LNCaP clone FGC (cell line): ENCODE measurements around the gene MMP17.

ENCODE experiments used
- DNase-seq: peaks from one replicate; pipeline ENCODE4 v3.0.0-alpha.2; 2011; ENCODE audit warnings: low read depth
- H3K4me3 ChIP-seq: 2 replicates; pipeline ENCODE4 v1.5.1; 2011; ENCODE audit warnings: mild to moderate bottlenecking, low read depth, low read length, control low read depth
- TF ChIP-seq, protein P1 (sequence below): IDR thresholded peaks from 2 replicates; pipeline ENCODE4 v1.5.1; 2012; ENCODE audit warnings: mild to moderate bottlenecking; ENCODE audit not compliant: control insufficient read depth, insufficient read depth; ENCODE audit errors: extremely low read depth

Gene MMP17

DNA sequence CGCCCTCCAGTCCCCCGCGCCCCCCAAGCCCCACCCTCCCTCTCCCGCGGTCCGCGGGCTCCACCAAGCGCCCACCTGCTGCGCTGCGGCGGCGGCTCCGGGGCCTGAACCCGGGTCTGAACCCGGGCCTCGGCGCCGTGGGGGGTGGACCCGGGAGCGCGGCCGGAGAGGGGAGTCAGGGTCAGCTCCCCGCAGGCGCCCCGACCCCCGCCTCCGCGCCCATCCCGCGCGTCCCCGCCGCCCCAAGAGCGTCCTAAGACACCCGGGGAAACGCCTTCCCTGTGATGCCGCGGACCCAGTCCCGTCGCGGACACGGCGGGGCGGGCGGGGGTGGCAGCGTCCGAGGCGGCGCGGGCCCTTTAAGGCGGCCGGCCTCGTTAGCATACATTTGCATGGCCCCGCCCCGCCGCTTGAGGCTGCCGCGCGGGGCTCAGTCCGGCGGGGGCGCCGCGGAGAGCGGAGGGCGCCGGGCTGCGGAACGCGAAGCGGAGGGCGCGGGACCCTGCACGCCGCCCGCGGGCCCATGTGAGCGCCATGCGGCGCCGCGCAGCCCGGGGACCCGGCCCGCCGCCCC lies at the start of gene MMP17:
Gene MMP17, plus strand, starts transcription at position 433 of the 574 bp plus-strand sequence. Its CDS starts 102 bp downstream, at position 535.
- no peak for DNase-seq
- TF ChIP-seq, protein P1, sequence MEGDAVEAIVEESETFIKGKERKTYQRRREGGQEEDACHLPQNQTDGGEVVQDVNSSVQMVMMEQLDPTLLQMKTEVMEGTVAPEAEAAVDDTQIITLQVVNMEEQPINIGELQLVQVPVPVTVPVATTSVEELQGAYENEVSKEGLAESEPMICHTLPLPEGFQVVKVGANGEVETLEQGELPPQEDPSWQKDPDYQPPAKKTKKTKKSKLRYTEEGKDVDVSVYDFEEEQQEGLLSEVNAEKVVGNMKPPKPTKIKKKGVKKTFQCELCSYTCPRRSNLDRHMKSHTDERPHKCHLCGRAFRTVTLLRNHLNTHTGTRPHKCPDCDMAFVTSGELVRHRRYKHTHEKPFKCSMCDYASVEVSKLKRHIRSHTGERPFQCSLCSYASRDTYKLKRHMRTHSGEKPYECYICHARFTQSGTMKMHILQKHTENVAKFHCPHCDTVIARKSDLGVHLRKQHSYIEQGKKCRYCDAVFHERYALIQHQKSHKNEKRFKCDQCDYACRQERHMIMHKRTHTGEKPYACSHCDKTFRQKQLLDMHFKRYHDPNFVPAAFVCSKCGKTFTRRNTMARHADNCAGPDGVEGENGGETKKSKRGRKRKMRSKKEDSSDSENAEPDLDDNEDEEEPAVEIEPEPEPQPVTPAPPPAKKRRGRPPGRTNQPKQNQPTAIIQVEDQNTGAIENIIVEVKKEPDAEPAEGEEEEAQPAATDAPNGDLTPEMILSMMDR = 0 out of 2 replicates have a peak, but pooled peaks have one; percentile 13
- peak within 1 kb of the TSS; percentile 26 for H3K4me3 ChIP-seq

DNA sequence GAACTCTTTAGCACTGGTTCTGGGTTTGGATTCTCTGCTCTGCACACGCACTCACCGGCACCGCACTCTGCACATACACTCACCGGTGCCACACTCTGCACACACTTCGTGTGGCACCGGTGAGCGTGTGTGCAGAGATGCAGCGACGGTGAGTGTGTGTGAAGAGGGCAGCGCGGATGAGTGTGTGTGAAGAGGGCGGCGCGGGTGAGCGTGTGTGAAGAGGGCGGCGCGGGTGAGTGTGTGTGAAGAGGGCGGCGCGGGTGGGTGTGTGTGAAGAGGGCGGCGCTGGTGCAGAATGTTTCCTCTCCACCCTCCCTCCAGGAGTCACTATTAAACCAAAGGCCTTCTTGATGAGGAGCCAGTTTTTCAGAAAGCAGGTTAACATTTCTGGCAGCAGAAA lies 49.2 kb upstream of the MMP17 start:
- no peak overlapping the region for H3K4me3 ChIP-seq
- no peak for DNase-seq
- TF ChIP-seq, protein P1 = no peak

DNA sequence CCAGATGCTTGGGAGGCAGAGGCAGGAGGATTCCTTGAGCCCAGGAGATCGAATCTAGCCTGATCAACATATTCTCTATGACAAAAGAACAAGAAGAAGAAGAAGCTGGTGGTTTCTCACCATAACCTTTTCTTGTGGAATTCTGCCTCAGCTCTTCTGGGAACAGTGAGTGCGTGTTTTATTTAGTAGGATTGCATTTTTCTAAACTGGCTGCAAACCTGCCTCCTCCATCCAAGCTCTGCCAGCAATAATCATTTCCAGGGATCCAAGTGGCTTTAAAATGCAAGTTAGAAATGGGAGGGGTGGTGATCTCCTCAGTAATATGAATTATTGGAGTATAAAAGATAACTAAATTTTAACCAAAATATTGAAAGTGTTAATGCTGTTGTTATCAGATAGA lies 46.1 kb upstream of the MMP17 start:
- TF ChIP-seq, protein P1 = no peak
- DNase-seq = no peak
- H3K4me3 ChIP-seq = no peak overlapping the region

DNA sequence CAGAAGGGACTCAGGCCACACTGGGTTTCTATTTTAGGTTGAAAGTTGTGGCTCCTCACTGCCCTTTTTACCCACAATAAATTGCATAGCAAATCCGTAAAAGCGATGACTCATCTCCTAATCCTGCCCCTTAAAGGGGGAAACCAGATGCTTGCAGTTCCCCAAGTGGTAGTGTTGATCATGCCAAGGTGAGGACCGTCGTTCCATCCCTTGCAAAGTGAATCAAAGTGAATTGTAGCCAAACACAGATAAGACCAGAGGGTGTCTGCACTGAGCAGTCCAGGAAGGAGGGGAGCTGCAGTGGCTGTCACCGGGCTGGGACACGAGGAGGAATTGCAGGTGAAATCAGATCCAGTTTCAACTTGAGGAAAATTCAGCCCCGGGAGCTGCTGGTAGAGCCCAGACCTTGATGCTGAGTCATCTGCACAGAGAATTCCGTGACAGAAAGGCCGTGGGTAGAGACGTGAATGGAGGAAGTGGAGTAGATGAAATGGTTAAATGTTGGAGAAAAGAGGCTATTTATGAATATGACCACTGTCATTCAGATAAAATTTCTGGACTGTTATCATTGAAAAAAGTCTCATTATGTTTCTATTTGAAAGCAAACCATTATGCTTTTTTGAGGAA lies 44.2 kb upstream of the MMP17 start:
- no peak overlapping the region for H3K4me3 ChIP-seq
- no peak for DNase-seq
- TF ChIP-seq, protein P1 = no peak

DNA sequence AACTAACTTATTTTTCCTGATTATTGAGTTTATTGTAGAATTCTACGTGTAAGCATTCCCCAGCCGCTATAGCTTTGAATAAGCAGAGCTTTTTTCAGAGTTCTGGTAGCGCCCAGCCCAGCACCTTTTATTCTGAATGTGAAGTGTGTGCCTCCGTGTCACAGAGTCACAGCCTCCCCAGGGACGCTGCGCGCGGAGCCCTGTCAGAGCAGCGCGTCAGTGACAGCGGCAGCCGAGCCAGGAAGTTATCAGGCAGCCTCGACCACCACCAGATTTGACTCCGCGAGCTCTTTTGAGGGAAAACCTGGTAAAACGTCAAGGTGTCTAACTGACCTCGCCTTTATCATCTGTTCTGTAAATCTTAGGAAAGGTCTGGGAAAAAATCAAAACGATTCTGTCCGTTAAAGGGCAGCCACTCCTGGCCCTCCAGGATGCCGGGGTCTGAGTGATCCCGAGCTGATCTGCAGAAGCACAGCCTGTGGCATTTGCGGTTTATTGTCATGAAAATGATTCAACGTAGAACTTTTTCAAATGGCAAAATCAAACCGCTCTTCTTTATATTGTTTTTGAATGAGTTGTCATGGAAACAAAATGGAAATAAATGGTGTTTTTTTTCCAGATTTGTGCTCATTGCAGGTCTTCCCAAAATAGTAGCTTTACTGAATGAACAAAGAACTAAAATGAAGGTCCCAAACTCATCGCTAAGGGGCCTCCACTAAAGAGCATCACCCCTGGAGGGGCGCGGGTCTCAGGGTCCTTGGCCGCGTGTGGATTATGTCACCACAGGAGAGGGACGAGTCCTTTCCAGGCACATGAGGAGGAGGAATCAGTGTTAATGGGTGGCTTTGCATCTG lies 43.1 kb upstream of the MMP17 start:
- TF ChIP-seq, protein P1 = no peak
- no peak for DNase-seq
- H3K4me3 ChIP-seq = no peak overlapping the region

DNA sequence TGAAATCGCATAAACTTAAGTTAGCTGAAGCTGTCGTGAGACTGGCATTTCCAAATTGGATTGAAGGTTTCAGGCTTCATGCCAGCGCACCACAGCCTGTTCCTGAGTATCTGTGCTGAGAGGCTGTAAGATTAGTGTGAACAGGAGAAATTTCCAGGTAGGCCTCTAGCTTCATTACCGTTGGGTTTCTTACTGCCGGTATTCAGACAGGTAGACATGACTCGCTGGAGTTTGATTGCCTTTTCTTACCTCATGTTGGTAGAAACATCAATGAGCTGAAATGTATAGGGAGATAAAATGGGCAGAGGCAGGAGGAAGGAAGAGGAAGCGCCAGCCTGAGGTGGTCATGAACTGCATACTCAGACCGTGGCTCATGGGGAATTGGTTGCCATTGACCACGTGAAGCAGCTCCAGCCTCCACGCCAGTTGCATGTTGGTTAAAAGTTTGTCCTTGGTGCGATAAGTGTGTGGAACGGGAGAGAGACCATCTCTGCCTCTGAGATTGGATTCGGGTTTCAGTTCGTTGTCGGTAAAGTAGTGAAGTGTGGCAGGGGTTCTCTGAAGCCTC lies 42.3 kb upstream of the MMP17 start:
- DNase-seq = no peak

More for the DNA sequence above, 42.3 kb upstream of the MMP17 start:
- TF ChIP-seq, protein P1 = no peak
- H3K4me3 ChIP-seq = no peak overlapping the region
